GM12891 (cell line): ENCODE measurements around the gene SEC24B.

Experiments used
- POLR2A ChIP-seq: IDR thresholded peaks from 2 replicates; pipeline ENCODE4 v1.6.1; 2011; ENCODE audit warnings: low read depth, low read length, control low read depth
- POLR2AphosphoS5 ChIP-seq: IDR thresholded peaks from 2 replicates; pipeline ENCODE4 v1.6.1; 2011; ENCODE audit warnings: low read depth, low read length, control low read depth
- SPI1 ChIP-seq: IDR thresholded peaks from 2 replicates; pipeline ENCODE4 v1.6.1; 2011; ENCODE audit warnings: low read depth, low read length, control low read depth
- TAF1 ChIP-seq: IDR thresholded peaks from 2 replicates; pipeline ENCODE4 v1.6.1; 2011; ENCODE audit warnings: low read depth, low read length, control low read depth

DNA sequence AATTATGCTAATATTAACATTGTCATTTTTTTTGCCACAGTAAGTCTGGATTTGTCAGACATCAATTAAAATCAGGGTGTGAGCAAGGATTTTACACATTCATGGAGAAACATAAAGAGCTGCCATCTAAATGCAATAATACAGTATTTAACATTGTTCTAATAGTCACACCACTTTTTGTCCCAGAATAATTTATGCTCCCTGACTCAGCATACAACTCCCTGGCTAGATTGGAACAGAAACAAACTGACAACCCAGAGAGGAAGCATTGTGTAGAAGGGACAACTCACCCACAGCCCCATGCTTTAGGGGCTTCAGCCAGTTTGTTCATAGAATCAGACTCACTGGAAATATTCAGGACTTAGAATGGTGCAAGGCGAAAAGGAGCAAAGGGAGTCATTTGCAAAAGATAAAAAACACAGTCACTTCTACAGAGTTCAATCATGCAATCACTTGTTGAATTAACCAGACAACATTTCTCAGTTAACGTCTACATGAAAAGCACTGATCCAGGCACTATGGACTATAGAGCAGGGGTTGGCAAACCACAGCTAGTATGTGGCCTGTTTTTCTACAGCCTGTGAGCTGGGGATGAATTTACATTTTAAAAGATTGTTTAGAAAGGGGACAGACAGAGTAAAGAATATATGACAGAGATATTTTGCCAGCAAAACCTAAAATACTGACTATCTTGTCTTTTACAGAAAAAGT, 26.4 kb upstream of the SEC24B start:
- TF ChIP-seq POLR2A (no peak), SPI1 (no peak), TAF1 (no peak), POLR2AphosphoS5 (no peak)
